Activated B cell treated with CpG ODN at 0.5 μM for 24 hours (primary cell): ENCODE results near the gene KLRF2. TPM values are rescaled to one million over a fixed set of nuclear protein-coding genes. Genes with fewer than 3 reads are reported as not detected.
A peak's percentile ranks its signal among the peaks of the same experiment; 100 is the strongest.

Source experiments
- ATAC-seq: fragments of 200-7000 bp; cut with Tn5 transposase; one replicate; pipeline ENCODE4 v1.10.0; 2021; ENCODE audit warnings: low read depth, mild to moderate bottlenecking, moderate library complexity
- CTCF ChIA-PET: fragments of 350-600 bp; sonication (Branson Sonifier 250); formaldehyde crosslinking; loops from one replicate; lab custom pipeline; 2021; ENCODE audit warnings: antibody characterized with exemption; lab: Charles Lee
- POLR2A ChIA-PET: fragments of 350-600 bp; sonication (Branson Sonifier 250); formaldehyde crosslinking; loops from one replicate; lab custom pipeline; 2021; ENCODE audit warnings: antibody characterized with exemption; lab: Charles Lee
- DNase-seq: peaks from one replicate; pipeline ENCODE4 v3.0.0; 2022
- H3K27ac Mint-ChIP-seq: one replicate; pipeline ENCODE4 v1.8.0; 2020; ENCODE audit warnings: mixed read lengths
- H3K27me3 Mint-ChIP-seq: one replicate; pipeline ENCODE4 v1.8.0; 2021; ENCODE audit warnings: mixed read lengths
- H3K36me3 Mint-ChIP-seq: one replicate; pipeline ENCODE4 v1.8.0; 2021; ENCODE audit warnings: low read depth, mixed read lengths
- H3K4me1 Mint-ChIP-seq: one replicate; pipeline ENCODE4 v1.8.0; 2021; ENCODE audit warnings: mixed read lengths
- H3K4me3 Mint-ChIP-seq: one replicate; pipeline ENCODE4 v1.8.0; 2020; ENCODE audit warnings: mild to moderate bottlenecking, mixed read lengths
- H3K9me3 Mint-ChIP-seq: one replicate; pipeline ENCODE4 v1.8.0; 2020; ENCODE audit warnings: mixed read lengths
- intact Hi-C: fragments of 100-400 bp; cut with micrococcal nuclease; formaldehyde crosslinking; loops from one replicate; pipeline ENCODE4 v1.15.1; 2024
- total RNA-seq: library from RNA; stranded (reverse); gene quantifications from 2 replicates; pipeline ENCODE4 v1.2.3, GENCODE V29; 2022
- TF ChIP-seq, protein P1 (sequence below): fragments of 200-600 bp; IDR thresholded peaks from one replicate; pipeline ENCODE4 v1.8.0; 2022; ENCODE audit warnings: antibody characterized with exemption, mild to moderate bottlenecking

Gene KLRF2
- total RNA-seq, 1 donor from 2014 or later, result not detected

- POLR2A ChIA-PET, result no interaction called here
- intact Hi-C loops, result no loop called here
- ATAC-seq, result no peak
- no peaks in the 10 kb centered on the region for H3K36me3 Mint-ChIP-seq
- peaks cover 2% of the 10 kb centered on the region for H3K4me1 Mint-ChIP-seq
- no peaks in the 10 kb centered on the region for H3K9me3 Mint-ChIP-seq
- H3K27ac Mint-ChIP-seq, result no peak overlapping the region
- no peak overlapping the region for H3K4me3 Mint-ChIP-seq
- peaks cover 7% of the 10 kb centered on the region for H3K27me3 Mint-ChIP-seq
- no peak for DNase-seq
- TF ChIP-seq, protein P1, sequence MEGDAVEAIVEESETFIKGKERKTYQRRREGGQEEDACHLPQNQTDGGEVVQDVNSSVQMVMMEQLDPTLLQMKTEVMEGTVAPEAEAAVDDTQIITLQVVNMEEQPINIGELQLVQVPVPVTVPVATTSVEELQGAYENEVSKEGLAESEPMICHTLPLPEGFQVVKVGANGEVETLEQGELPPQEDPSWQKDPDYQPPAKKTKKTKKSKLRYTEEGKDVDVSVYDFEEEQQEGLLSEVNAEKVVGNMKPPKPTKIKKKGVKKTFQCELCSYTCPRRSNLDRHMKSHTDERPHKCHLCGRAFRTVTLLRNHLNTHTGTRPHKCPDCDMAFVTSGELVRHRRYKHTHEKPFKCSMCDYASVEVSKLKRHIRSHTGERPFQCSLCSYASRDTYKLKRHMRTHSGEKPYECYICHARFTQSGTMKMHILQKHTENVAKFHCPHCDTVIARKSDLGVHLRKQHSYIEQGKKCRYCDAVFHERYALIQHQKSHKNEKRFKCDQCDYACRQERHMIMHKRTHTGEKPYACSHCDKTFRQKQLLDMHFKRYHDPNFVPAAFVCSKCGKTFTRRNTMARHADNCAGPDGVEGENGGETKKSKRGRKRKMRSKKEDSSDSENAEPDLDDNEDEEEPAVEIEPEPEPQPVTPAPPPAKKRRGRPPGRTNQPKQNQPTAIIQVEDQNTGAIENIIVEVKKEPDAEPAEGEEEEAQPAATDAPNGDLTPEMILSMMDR, result no peak
- CTCF ChIA-PET, result no interaction called here
Measured at GRCh38 chr12:9936591-9936990, 55.3 kb downstream of the KLRF2 start.

GRCh38 chr12:9940375-9940774 is 59.1 kb downstream of the KLRF2 start:
- TF ChIP-seq, protein P1, result no peak
- ATAC-seq, result no peak
- CTCF ChIA-PET, result interaction anchor here (1.0 to 1.6 kb wide), 7 partner anchors 32 to 251 kb away, joined by 3 to 14 read pairs (median 3); partner anchors contain the start of gene CLEC12B
- no peak for DNase-seq
- Mint-ChIP-seq H3K4me1 (peaks cover 18% of the 10 kb centered on the region), H3K36me3 (no peaks in the 10 kb centered on the region), H3K4me3 (no peak overlapping the region), H3K9me3 (no peaks in the 10 kb centered on the region), H3K27me3 (peaks cover 8% of the 10 kb centered on the region), H3K27ac (no peak overlapping the region)
- POLR2A ChIA-PET, result no interaction called here
- intact Hi-C loops, result loop anchor here (1.0 to 10.0 kb wide), 4 partner anchors 72 to 424 kb away; partner anchors contain the start of gene CLEC12B

DNA sequence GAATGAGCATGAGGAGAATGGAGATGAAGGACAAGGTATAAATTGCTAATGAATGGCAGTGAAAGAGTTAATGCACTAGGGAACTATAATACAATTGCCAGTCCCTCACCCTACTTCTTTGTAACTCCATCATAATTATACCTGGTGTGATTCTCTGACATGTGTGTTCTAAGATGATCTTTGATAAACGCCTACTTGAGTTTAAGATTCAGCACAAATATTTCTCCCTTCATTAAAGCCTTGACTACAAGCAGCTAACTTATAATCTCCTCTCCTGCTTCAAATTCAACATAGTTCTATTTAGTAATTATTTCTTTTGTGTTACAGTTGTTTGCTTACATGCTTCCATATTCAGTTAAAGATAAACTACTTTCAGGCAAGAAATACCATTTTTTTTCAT is 60.5 kb downstream of the KLRF2 start:
- ChIA-PET CTCF (interaction anchor here (1.5 kb wide), 1 partner anchor 67 kb away, joined by 3 read pairs; no protein-coding TSS in a partner anchor), POLR2A (interaction anchor here (0.6 kb wide), 1 partner anchor 193 kb away, joined by 3 read pairs; no protein-coding TSS in a partner anchor)
- H3K4me1 Mint-ChIP-seq, result peaks cover 18% of the 10 kb centered on the region
- intact Hi-C loops, result loop anchor here (5.0 to 10.0 kb wide), 2 partner anchors 70 to 423 kb away; partner anchors contain the start of gene CLEC12B
- H3K36me3 Mint-ChIP-seq, result no peaks in the 10 kb centered on the region
- DNase-seq (no peak), ATAC-seq (no peak)
- no peak overlapping the region for H3K4me3 Mint-ChIP-seq
- H3K9me3 Mint-ChIP-seq, result no peaks in the 10 kb centered on the region
- TF ChIP-seq, protein P1, result no peak
- H3K27me3 Mint-ChIP-seq, result peaks cover 8% of the 10 kb centered on the region
- no peak overlapping the region for H3K27ac Mint-ChIP-seq

DNA sequence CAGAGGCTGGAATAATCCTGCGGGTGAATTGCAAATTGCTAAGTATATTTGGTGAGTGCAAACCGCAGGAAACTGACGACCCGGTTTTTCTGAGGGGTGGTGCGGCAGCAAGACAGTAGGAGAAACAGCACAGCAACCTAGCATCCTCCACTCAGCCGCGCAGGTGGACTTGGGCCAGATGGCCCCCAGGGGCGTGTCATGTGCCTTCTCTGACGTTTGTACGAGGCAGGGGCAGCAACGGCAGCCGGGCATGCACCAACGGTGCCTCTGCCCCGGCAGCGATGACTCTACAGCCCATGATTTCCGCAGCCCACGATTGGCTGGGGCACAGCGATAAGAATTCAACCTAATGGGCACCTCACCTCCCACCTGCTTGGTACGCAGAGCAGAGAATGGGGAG is 62.0 kb downstream of the KLRF2 start:
- no peak overlapping the region for H3K27ac Mint-ChIP-seq
- peak; percentile 82 for ATAC-seq
- POLR2A ChIA-PET, result no interaction called here

DNA sequence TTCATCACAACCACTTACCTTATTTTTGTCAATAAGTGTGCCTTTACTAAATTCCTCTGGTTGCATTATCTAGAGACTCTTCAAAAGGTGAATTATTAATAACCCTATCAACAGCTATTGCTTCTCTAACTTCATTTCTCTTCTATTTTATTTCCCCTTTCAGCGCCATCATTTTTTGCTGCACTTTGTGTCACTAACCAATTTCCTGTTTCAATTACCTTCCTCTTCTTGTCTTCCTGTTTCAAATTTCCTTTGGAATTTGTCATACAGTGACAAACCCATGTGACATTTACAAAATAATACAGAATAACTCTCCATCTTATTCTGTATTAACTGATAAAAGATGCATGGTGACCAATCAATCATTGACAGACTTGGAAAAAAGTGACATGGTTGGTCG is 63.1 kb downstream of the KLRF2 start:
- ChIA-PET CTCF (interaction anchor here (1.0 kb wide), 1 partner anchor 195 kb away, joined by 3 read pairs; no protein-coding TSS in a partner anchor), POLR2A (no interaction called here)
- H3K4me1 Mint-ChIP-seq, result peaks cover 40% of the 10 kb centered on the region
- H3K9me3 Mint-ChIP-seq, result no peaks in the 10 kb centered on the region
- no peak for DNase-seq
- H3K27me3 Mint-ChIP-seq, result peaks cover 4% of the 10 kb centered on the region
- no peak for ATAC-seq
- H3K4me3 Mint-ChIP-seq, result no peak overlapping the region
- TF ChIP-seq, protein P1, result no peak
- no peaks in the 10 kb centered on the region for H3K36me3 Mint-ChIP-seq
- no peak overlapping the region for H3K27ac Mint-ChIP-seq
- intact Hi-C loops, result loop anchor here (5.0 to 10.0 kb wide), 2 partner anchors 68 to 420 kb away; partner anchors contain the start of gene CLEC12B

More for the DNA sequence above, 62.0 kb downstream of the KLRF2 start:
- Mint-ChIP-seq H3K9me3 (no peaks in the 10 kb centered on the region), H3K36me3 (no peaks in the 10 kb centered on the region), H3K4me3 (peak overlapping the region; percentile 58), H3K4me1 (peaks cover 28% of the 10 kb centered on the region), H3K27me3 (peaks cover 8% of the 10 kb centered on the region)
- CTCF ChIA-PET, result interaction anchor here (1.0 kb wide), 1 partner anchor 196 kb away, joined by 3 read pairs; no protein-coding TSS in a partner anchor
- intact Hi-C loops, result loop anchor here (5.0 to 10.0 kb wide), 2 partner anchors 69 to 422 kb away; partner anchors contain the start of gene CLEC12B
- peak; percentile 24 for DNase-seq
- TF ChIP-seq, protein P1, result no peak

Other genes starting within 250 kb of the KLRF2 start
- 437 and 492 TPM in 2 replicates for gene CLEC2D, start 211.8 kb upstream of the KLRF2 start, total RNA-seq
- 111 and 115 TPM in 2 replicates for gene CLECL1, start 148.4 kb upstream of the KLRF2 start, total RNA-seq
- gene CD69, start 120.6 kb upstream of the KLRF2 start, total RNA-seq, result 23.7 and 26.7 TPM in 2 replicates
- 0.34 and 0.67 TPM in 2 replicates for gene KLRF1, start 54.0 kb upstream of the KLRF2 start, total RNA-seq
- gene CLEC2B, start 12.1 kb upstream of the KLRF2 start, total RNA-seq, result 18.4 and 19.1 TPM in 2 replicates
- gene CLEC2A, start 50.9 kb downstream of the KLRF2 start, total RNA-seq, result not detected in 2 replicates
- gene CLEC12A, start 89.9 kb downstream of the KLRF2 start, total RNA-seq, result 0.22 TPM in 1 of 2 replicates, not detected in the other
- gene CLEC1B, start 117.6 kb downstream of the KLRF2 start, total RNA-seq, result not detected in 2 replicates
- not detected in 2 replicates for gene CLEC12B, start 129.1 kb downstream of the KLRF2 start, total RNA-seq
- not detected in 2 replicates for gene CLEC9A, start 149.2 kb downstream of the KLRF2 start, total RNA-seq
- gene CLEC1A, start 217.5 kb downstream of the KLRF2 start, total RNA-seq, result not detected in 2 replicates
- gene CLEC7A, start 248.7 kb downstream of the KLRF2 start, total RNA-seq, result 0.09 and 0.10 TPM in 2 replicates